GM18498 (cell line): ENCODE measurements around the gene CELA3A.
"Not testable (repeated sequence)": the region's sequence is repeated elsewhere in the genome, so short reads cannot be mapped to it uniquely, and the experiment has no call there.

ENCODE experiments used
- ATAC-seq: cut with Tn5 transposase; IDR thresholded peaks from one replicate; pipeline ENCODE4 v1.9.1; 2021; ENCODE audit warnings: mild to moderate bottlenecking, moderate library complexity; ENCODE audit not compliant: unreplicated experiment

The CELA3A gene

GRCh38 chr1:22012752-22013151, 11.3 kb downstream of the CELA3A start:
- not testable (repeated sequence) for ATAC-seq

DNA sequence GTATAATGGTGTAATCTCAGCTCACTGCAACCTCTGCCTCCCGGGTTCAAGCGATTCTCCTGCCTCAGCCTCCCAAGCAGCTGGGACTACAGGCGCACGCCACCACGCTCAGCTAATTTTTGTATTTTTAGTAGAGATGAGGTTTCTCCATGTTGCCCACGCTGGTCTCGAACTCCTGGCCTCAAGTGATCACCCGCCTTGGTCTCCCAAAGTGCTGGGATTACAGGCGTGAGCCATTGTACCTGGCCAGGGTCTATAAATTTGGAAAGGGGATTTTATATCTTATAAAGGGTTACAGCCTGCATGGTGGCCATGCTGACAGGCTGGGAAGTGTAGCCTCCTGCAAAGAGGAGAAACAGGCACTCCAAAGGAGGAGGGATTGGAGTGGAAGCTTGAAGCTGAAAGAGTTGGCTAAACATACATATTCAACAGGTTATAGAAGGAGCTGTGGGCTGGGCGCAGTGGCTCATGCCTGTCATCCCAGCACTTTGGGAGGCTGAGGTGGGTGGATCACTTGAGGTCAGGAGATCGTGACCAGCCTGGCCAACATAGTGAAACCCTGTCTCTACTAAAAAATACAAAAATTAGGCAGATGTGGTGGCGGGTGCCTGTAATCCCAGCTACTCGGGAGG, 13.2 kb downstream of the CELA3A start:
- ATAC-seq: not testable (repeated sequence)

DNA sequence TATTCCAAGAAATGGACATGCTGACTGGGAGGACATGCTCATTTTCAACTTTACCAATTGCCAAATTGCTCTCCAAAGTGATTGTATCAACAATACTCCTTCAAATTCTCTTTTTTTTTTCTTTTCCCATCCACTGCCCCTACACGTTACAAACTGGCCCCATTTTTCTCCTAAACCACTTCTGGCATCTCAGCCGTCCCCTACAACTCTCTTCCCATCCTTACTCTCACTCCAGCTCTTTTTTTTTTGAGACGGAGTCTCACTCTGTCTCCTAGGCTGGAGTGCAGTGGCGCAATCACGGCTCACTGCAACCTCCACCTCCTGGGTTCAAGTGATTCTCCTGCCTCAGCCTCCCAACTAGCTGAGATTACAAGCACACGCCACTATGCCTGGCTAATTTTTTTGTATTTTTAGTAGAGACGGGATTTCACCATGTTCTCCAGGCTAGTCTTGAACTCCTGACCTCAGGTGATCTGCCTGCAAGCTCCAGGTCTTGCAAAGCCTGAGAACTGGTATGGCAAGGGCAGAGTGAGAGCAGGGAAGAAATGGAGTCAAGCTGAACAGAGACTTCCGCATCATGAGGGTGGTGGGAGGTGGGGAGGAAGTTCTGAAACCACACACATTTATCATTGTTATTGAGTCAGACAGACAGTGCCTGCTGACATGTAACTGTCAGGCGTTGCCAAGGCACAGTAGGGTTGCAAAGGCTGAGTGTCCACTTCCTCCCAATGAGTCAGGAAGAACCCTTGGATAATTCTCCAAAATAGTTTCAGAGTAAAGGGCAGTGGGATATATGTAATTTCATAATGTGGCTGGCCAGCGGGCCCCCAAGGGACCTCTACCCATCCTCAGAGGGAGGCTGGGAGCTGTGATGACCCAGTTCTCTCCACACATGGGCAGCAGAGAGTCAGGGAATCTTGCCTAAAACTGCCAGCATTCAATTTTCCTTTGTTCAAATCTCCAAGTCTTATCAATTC, 17.4 kb downstream of the CELA3A start:
- ATAC-seq: no peak

- ATAC-seq: no peak
Observed at GRCh38 chr1:22021061-22021460, 19.6 kb downstream of the CELA3A start.

DNA sequence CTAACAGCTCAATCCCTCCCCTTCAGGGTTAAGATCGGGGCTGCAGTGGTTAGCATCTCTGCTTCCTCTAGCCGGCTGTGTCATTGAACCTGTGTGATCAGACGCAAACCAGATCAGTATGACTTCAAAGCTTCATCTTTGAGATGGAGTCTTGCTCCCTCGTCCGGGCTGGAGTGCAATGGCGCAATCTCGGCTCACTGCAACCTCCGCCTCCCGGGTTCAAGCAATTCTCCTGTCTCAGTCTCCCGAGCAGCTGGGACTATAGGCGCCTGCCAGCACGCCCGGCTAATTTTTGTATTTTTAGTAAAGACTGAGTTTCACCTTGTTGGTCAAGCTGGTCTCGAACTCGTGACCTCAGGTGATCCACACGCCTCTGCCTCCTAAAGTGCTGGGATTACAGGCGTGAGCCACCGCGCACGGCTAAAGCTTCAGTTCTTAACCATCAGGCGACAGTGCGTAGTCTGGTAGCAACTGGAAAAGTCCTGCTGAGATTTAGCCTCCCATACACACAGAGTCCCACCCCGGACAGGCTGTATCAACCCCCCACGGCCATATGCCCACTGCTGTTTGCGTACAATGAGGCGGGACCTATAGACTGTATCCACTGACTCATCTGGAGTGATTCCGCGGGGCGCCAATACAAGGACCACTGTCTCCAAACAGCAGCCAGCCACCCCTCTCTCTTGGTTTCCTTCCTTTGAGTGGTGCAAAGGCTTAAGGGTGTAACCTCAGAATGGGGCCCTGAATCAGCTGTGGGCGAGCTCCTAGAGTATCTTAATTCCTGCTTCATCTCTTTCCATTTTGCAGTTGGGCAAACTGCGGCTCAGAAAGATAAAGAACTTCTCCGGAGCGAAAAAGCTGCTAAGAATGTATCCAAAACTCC, 23.3 kb downstream of the CELA3A start:
- ATAC-seq: peak; percentile 54

GRCh38 chr1:22025368-22026155, 24.1 kb downstream of the CELA3A start:
- peak; percentile 70 for ATAC-seq

GRCh38 chr1:22026924-22027289, 25.4 kb downstream of the CELA3A start:
- no peak for ATAC-seq

- ATAC-seq: no peak
Observed at GRCh38 chr1:22030057-22030456, 28.6 kb downstream of the CELA3A start.

DNA sequence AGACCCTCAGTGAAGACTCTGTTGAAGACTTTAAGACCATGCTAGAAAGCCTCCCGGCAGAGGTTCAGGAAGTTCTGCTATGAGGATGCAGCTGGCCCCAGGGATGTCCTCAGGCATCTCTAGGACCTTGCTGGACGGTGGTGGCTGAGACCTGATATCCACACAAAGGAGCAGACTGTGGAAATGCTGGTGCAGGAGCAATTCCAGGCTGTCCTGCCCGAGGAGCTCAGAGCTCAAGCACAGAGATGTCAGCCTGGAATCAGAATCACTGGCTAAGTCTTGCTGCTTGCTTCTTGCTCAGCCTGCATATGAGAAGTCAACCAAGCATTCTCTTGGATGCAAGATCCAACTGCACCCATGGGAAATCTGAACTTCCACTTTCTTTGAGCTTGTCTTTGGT, 29.0 kb downstream of the CELA3A start:
- ATAC-seq: no peak

GRCh38 chr1:22031214-22031962, 29.9 kb downstream of the CELA3A start:
- no peak for ATAC-seq

GRCh38 chr1:22034834-22035233, 33.4 kb downstream of the CELA3A start:
- not testable (repeated sequence) for ATAC-seq

- ATAC-seq: no peak
Observed at GRCh38 chr1:22037520-22037919, 36.1 kb downstream of the CELA3A start.

- ATAC-seq: no peak
Observed at GRCh38 chr1:22038036-22038435, 36.6 kb downstream of the CELA3A start.

DNA sequence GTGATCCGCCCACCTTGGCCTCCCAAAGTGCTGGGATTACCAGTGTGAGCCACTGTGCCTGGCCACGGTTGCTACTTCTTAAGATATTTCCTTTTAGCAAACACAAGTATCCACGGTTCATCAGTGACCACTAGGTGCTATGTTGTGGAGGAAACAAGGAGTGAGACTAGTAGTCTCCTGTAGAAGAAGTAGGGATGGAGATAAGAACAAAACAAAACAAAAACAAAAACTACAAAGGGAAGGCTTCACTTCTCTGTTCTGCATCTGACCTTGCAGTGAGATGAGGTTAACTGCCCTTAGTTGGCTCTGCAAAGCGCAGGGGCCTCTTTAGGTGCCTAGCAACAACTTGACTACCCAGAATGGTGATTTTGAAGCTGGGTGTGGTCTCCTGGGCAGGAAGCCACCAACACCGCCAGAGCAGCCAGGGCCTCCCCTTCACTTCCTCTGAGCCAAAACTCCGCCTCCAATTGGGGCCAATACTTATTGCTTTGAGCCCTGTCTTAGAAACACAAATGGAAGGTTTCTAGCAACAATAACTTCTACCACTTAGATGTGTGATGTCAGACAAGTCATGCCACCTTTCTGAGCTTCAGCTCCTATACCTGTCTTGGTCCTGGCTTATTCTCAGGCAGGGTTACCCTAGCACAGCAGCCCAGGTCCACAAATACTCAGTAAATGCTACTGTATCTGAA, 38.3 kb downstream of the CELA3A start:
- peak; percentile 95 for ATAC-seq

- ATAC-seq: no peak
Observed at GRCh38 chr1:22040286-22040623, 38.8 kb downstream of the CELA3A start.

DNA sequence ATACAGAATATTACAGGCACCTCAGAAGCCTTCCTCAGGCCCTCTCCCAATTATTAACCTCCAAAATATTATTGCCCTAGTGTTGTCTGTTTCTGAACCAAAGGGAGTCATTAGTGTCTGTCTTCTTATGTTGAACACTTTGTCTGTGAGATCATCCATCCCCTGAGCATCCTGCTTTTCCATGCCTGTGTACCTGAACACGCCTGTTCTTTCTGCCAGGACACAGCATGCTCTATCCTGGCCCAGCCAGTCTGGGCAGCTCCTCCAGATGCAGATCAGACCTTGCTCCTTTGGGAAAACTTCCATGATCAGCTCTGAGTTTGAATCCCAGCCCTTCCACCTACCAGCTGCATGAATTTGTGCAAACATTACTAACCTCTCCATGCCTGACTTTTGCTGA, 40.0 kb downstream of the CELA3A start:
- no peak for ATAC-seq

- no peak for ATAC-seq
Observed at GRCh38 chr1:22043198-22043769, 41.8 kb downstream of the CELA3A start.

GRCh38 chr1:22044690-22045420, 43.4 kb downstream of the CELA3A start:
- no peak for ATAC-seq
